ENCODE measurements around the gene CACNG8. TPM values are rescaled to one million over a fixed set of nuclear protein-coding genes. Genes with fewer than 3 reads are reported as not detected.

CACNG8 gene
- polyA plus RNA-seq, 3 donors, result 0.05 TPM; not detected in 2

- WGBS (ENCODE audit: insufficient coverage), result 83% methylated on average over 2 of the region's 6 CpGs
- Histone ChIP-seq H3K4me2 (replicated peaks; ENCODE audit: extremely low read depth, low read length, poor library complexity, severe bottlenecking) (no peak overlapping the region), H4K20me1 (ENCODE audit: insufficient read depth, low read length) (no peaks in the 10 kb centered on the region), H3K79me2 (ENCODE audit: insufficient read depth, low read length) (no peaks in the 10 kb centered on the region), H3K36me3 (replicated peaks in 1 of 2; ENCODE audit: control insufficient read depth in 1 of 2, insufficient read depth in 2 of 2, low read length in 2 of 2) (no peaks in the 10 kb centered on the region), H3K27me3 (ENCODE audit: control insufficient read depth in 2 of 2, insufficient read depth in 2 of 2, low read length in 2 of 2) (peaks cover 2 to 13% of the 10 kb centered on the region in 2 donors), H3K27ac (ENCODE audit: low read depth in 1 of 2, low read length in 2 of 2) (no peak overlapping the region), H3K4me3 (replicated peaks in 1 of 3; ENCODE audit: low read depth in 2 of 3, low read length in 3 of 3) (no peak overlapping the region), H2AFZ (ENCODE audit: insufficient read depth, low read depth, low read length, poor library complexity, severe bottlenecking) (no peak overlapping the region), H3K9me3 (replicated peaks in 1 of 2; ENCODE audit: control insufficient read depth in 1 of 2, insufficient read depth in 1 of 2, low read length in 2 of 2) (peaks cover under 1 to 3% of the 10 kb centered on the region in 2 donors), H3K9ac (ENCODE audit: insufficient read depth, low read length, poor library complexity, severe bottlenecking) (no peak overlapping the region), H3K4me1 (ENCODE audit: control insufficient read depth in 1 of 2, insufficient read depth in 2 of 2, low read length in 2 of 2) (no peaks in the 10 kb centered on the region)
- DNase-seq, result no peak
- Mint-ChIP-seq H3K27ac (no peak overlapping the region), H3K4me1 (peaks cover 3% of the 10 kb centered on the region), H3K36me3 (no peaks in the 10 kb centered on the region), H3K27me3 (ENCODE audit: low read depth in 3 of 3) (peaks cover 16 to 37% (median 29%) of the 10 kb centered on the region in 3 donors), H3K4me3 (no peak overlapping the region), H3K9me3 (peaks cover 3 to 11% (median 4%) of the 10 kb centered on the region in 7 donors)
- intact Hi-C loops (cut with micrococcal nuclease), result no loop called here
- TF ChIP-seq CTCF (IDR thresholded peaks at IDR 0.05), result no peak
Measured at GRCh38 chr19:53916004-53916403, 46.7 kb upstream of the CACNG8 start.

GRCh38 chr19:53917356-53917755, 45.4 kb upstream of the CACNG8 start:
- Histone ChIP-seq H3K9ac (ENCODE audit: insufficient read depth, low read length, poor library complexity, severe bottlenecking) (no peak overlapping the region), H3K36me3 (replicated peaks in 1 of 2; ENCODE audit: control insufficient read depth in 1 of 2, insufficient read depth in 2 of 2, low read length in 2 of 2) (no peaks in the 10 kb centered on the region), H3K27me3 (ENCODE audit: control insufficient read depth in 2 of 2, insufficient read depth in 2 of 2, low read length in 2 of 2) (peaks cover 0 to 2% of the 10 kb centered on the region in 2 donors), H4K20me1 (ENCODE audit: insufficient read depth, low read length) (no peaks in the 10 kb centered on the region), H3K4me3 (replicated peaks in 1 of 3; ENCODE audit: low read depth in 2 of 3, low read length in 3 of 3) (no peak overlapping the region), H3K79me2 (ENCODE audit: insufficient read depth, low read length) (no peaks in the 10 kb centered on the region), H3K27ac (ENCODE audit: low read depth in 1 of 2, low read length in 2 of 2) (no peak overlapping the region), H3K9me3 (replicated peaks in 1 of 2; ENCODE audit: control insufficient read depth in 1 of 2, insufficient read depth in 1 of 2, low read length in 2 of 2) (peaks cover 0 to 3% of the 10 kb centered on the region in 2 donors), H2AFZ (ENCODE audit: insufficient read depth, low read depth, low read length, poor library complexity, severe bottlenecking) (no peak overlapping the region), H3K4me2 (replicated peaks; ENCODE audit: extremely low read depth, low read length, poor library complexity, severe bottlenecking) (no peak overlapping the region), H3K4me1 (ENCODE audit: control insufficient read depth in 1 of 2, insufficient read depth in 2 of 2, low read length in 2 of 2) (no peaks in the 10 kb centered on the region)
- intact Hi-C loops (cut with micrococcal nuclease), result no loop called here
- no peak for TF ChIP-seq CTCF (IDR thresholded peaks at IDR 0.05)
- WGBS (ENCODE audit: insufficient coverage), result 93% methylated on average over 5 of the region's 7 CpGs
- peaks cover 3 to 24% (median 15%) of the 10 kb centered on the region in 3 donors for H3K27me3 Mint-ChIP-seq (ENCODE audit: low read depth in 3 of 3)
- DNase-seq, result no peak
- H3K9me3 Mint-ChIP-seq, result peaks cover 4 to 13% (median 8%) of the 10 kb centered on the region in 7 donors
- no peak overlapping the region for H3K4me3 Mint-ChIP-seq
- no peaks in the 10 kb centered on the region for H3K36me3 Mint-ChIP-seq
- peaks cover 3% of the 10 kb centered on the region for H3K4me1 Mint-ChIP-seq
- no peak overlapping the region for H3K27ac Mint-ChIP-seq

All from CD14-positive monocyte (primary cell).